Omental fat pad (tissue), 4 donors: ENCODE data around the gene ABL2. TPM values are rescaled to one million over a fixed set of nuclear protein-coding genes. Genes with fewer than 3 reads are reported as not detected.
"Not testable (repeated sequence)": the region's sequence is repeated elsewhere in the genome, so short reads cannot be mapped to it uniquely, and the experiment has no call there.

ENCODE experiments used
- ATAC-seq: fragments of 150-250 bp; one replicate; pipeline ENCODE4 v1.9.1; 2016; ENCODE audit warnings: mild to moderate bottlenecking, moderate library complexity; ENCODE audit not compliant: low FRiP score
- DNase-seq: peaks from one replicate; pipeline ENCODE4 v3.0.0-alpha.2; 2019; ENCODE audit warnings: low spot score
- CTCF ChIP-seq, 3 donors: fragments of 450-650 bp; IDR thresholded peaks; one replicate each; pipeline ENCODE4 v1.5.1; 2016 to 2017; ENCODE audit warnings: antibody characterized with exemption in 3 of 3, mild to moderate bottlenecking in 3 of 3, moderate library complexity in 2 of 3
- total RNA-seq, 4 donors: library from RNA; depleted of rRNA; stranded (reverse); fragments of >200 nt; gene quantifications; one replicate each; pipeline ENCODE4 v1.1.0, GENCODE V29; 2016

The ABL2 gene
- total RNA-seq, 4 donors from 2014 or later: 19.1 to 128 (median 39.9) TPM

GRCh38 chr1:179184403-179184802 lies 45.1 kb downstream of the ABL2 start:
- DNase-seq (no peak), ATAC-seq (no peak)
- TF ChIP-seq CTCF (IDR thresholded peaks at IDR 0.05): no peak

DNA sequence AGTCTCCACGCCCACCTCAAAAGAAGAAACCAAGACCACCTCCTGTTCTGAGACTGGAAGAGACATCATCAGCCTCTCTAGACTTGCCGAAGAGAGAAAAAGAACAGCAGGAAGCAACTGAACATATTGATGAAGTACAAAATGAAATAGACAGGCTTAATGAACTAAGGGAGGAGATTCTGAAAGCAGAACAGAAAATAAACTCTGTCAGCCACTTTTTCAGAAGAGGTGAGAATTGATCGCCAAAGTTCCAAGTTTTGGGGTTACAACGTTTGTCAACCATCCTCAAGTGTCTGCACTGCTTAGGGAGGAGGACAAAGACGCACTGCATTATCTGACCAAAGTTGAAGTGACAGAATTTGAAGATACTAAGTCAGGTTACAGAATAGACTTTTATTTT lies 45.6 kb downstream of the ABL2 start:
- ATAC-seq (no peak), DNase-seq (no peak)
- TF ChIP-seq CTCF (IDR thresholded peaks at IDR 0.05): no peak

GRCh38 chr1:179178950-179179349 lies 50.5 kb downstream of the ABL2 start:
- TF ChIP-seq CTCF (IDR thresholded peaks at IDR 0.05): no peak
- DNase-seq (no peak), ATAC-seq (peak; percentile 11)

- ATAC-seq (no peak), DNase-seq (no peak)
- TF ChIP-seq CTCF (IDR thresholded peaks at IDR 0.05): no peak
These were observed 51.3 kb downstream of the ABL2 start for GRCh38 chr1:179178183-179178582.

DNA sequence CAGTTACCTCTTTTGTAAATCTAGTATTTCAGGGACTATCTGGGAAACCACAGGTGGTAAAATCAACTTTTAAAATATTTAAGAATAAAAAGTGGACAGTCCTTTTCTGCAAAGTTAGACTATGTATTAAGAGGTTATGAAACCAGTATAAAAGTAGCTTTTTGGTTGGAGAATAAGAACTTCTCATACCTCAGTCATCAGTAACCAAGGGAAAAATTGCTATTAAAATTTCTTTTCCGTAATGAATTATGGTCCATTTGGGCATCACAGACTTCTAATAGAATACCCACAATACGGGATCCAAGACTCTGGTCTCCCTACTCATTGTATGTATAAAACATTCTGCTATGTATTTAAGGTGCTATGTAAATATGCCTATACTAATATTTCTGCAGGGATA lies 51.9 kb downstream of the ABL2 start:
- ATAC-seq: no peak
- no peak for DNase-seq
- TF ChIP-seq CTCF (IDR thresholded peaks at IDR 0.05): no peak

DNA sequence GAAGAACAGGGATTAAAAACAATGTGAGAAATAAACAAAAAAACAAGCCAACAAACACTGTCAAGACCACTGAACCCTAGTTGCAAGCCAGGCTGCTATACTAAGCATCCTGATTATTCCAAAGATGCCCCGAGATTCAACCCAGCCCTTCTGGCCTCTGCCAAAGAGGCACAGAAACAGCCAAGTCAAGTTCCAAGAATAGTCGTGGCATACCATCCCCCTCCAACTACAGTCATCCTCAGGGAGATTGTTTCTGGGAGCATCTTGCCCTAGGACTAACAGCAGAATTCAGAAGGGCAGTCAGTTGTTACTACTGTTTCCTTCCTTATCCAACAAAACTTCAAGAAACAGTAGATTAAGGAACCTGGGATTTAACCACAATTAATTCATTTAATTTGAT lies 52.3 kb downstream of the ABL2 start:
- ATAC-seq (peak; percentile 46), DNase-seq (no peak)
- no peak for TF ChIP-seq CTCF (IDR thresholded peaks at IDR 0.05)

GRCh38 chr1:179175011-179175841 lies 54.3 kb downstream of the ABL2 start:
- TF ChIP-seq CTCF (IDR thresholded peaks at IDR 0.05): no peak
- peak; percentile 78 for ATAC-seq
- no peak for DNase-seq

- DNase-seq, ATAC-seq: not testable (repeated sequence)
These were observed 59.1 kb downstream of the ABL2 start for GRCh38 chr1:179170468-179170770.
